Lung (tissue), 12 donors: ENCODE measurements around the gene EME1. TPM values are rescaled to one million over a fixed set of nuclear protein-coding genes. Genes with fewer than 3 reads are reported as not detected.

Experiments used
- ATAC-seq: fragments of 200-7000 bp; cut with Tn5 transposase; one replicate; pipeline ENCODE4 v1.9.1; 2020; ENCODE audit warnings: moderate number of reproducible peaks; ENCODE audit not compliant: insufficient read depth, low FRiP score
- DNase-seq, 3 donors: peaks; one replicate each; pipeline ENCODE4 v3.0.0-alpha.2; 2013 to 2017
- H3K27ac ChIP-seq, 2 donors: one replicate each; pipeline ENCODE4 v1.5.1; 2013; ENCODE audit warnings: mild to moderate bottlenecking in 2 of 2, moderate library complexity in 2 of 2, control low read depth in 1 of 2, inconsistent platforms in 1 of 2, low read depth in 1 of 2, low read length in 1 of 2
- H3K27me3 ChIP-seq, 3 donors: one replicate each; pipeline ENCODE4 v1.5.1; 2013; ENCODE audit warnings: low read length in 2 of 3; ENCODE audit not compliant: control insufficient read depth in 3 of 3, insufficient read depth in 3 of 3
- H3K36me3 ChIP-seq, 4 donors: one replicate each; pipeline ENCODE4 v1.5.1; 2013; ENCODE audit warnings: low read length in 4 of 4, mild to moderate bottlenecking in 1 of 4, moderate library complexity in 1 of 4; ENCODE audit not compliant: control insufficient read depth in 4 of 4, insufficient read depth in 4 of 4
- H3K4me1 ChIP-seq, 5 donors: one replicate each; pipeline ENCODE4 v1.5.1; 2013; ENCODE audit warnings: low read length in 5 of 5, mild to moderate bottlenecking in 2 of 5, moderate library complexity in 1 of 5; ENCODE audit not compliant: control insufficient read depth in 5 of 5, insufficient read depth in 5 of 5
- H3K4me3 ChIP-seq: one replicate; pipeline ENCODE4 v1.5.1; 2013; ENCODE audit warnings: mild to moderate bottlenecking, control low read depth, moderate library complexity
- H3K9ac ChIP-seq, 2 donors: one replicate each; pipeline ENCODE4 v1.5.1; 2013; ENCODE audit warnings: low read length in 2 of 2, control low read depth in 1 of 2; ENCODE audit not compliant: insufficient read depth in 1 of 2
- H3K9me3 ChIP-seq, 4 donors: one replicate each; pipeline ENCODE4 v1.5.1; 2013; ENCODE audit warnings: low read length in 3 of 4, mild to moderate bottlenecking in 1 of 4, moderate library complexity in 1 of 4; ENCODE audit not compliant: control insufficient read depth in 4 of 4, insufficient read depth in 3 of 4
- WGBS, 2 donors: extraction: QIAGEN DNeasy Blood & Tissue Kit; methylation state at CpG; one replicate each; pipeline ENCODE4 v1.1.7; 2013; 5-methylcytosine and 5-hydroxymethylcytosine counted together
- polyA plus RNA-seq, 2 donors: library from polyadenylated mRNA; stranded (reverse); fragments of 200-250 nt; gene quantifications; one replicate each; pipeline ENCODE4 v1.2.1, GENCODE V29; 2013
- total RNA-seq, 2 donors: library from RNA; depleted of rRNA in 1 of 2; stranded (reverse); fragments of >200 nt in 1 of 2; gene quantifications; one replicate each; pipeline ENCODE4 v1.2.1, GENCODE V29; 2014 to 2021
- TF ChIP-seq, protein P1 (sequence below): IDR thresholded peaks from 2 replicates; pipeline ENCODE4 v1.5.1; 2012; ENCODE audit warnings: mild to moderate bottlenecking; ENCODE audit errors: control extremely low read depth, extremely low read depth
- donor health status: control.
- donor health status: control.
- donor health status: Bipolar disorder and iron deficiency.
- donor health status: healthy.
- donor health status: DM: yes; HTN: yes; CAD: no.

EME1 gene
- total and polyA plus RNA-seq, 4 donors = 0.55 to 2.8 (median 1.8) TPM

- H3K4me1 ChIP-seq = peaks cover 0 to 10% (median 0%) of the 10 kb centered on the region in 5 donors
- 79 to 80% methylated on average over 2 of the region's 2 CpGs for WGBS, 2 donors
- TF ChIP-seq, protein P1, sequence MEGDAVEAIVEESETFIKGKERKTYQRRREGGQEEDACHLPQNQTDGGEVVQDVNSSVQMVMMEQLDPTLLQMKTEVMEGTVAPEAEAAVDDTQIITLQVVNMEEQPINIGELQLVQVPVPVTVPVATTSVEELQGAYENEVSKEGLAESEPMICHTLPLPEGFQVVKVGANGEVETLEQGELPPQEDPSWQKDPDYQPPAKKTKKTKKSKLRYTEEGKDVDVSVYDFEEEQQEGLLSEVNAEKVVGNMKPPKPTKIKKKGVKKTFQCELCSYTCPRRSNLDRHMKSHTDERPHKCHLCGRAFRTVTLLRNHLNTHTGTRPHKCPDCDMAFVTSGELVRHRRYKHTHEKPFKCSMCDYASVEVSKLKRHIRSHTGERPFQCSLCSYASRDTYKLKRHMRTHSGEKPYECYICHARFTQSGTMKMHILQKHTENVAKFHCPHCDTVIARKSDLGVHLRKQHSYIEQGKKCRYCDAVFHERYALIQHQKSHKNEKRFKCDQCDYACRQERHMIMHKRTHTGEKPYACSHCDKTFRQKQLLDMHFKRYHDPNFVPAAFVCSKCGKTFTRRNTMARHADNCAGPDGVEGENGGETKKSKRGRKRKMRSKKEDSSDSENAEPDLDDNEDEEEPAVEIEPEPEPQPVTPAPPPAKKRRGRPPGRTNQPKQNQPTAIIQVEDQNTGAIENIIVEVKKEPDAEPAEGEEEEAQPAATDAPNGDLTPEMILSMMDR = no peak
- DNase-seq = no peak
- H3K9ac ChIP-seq = no peak overlapping the region
- no peak for ATAC-seq
- H3K36me3 ChIP-seq = peaks cover 14 to 41% (median 25%) of the 10 kb centered on the region in 4 donors
- H3K4me3 ChIP-seq = no peak overlapping the region
- H3K9me3 ChIP-seq = no peaks in the 10 kb centered on the region
- H3K27ac ChIP-seq = no peak overlapping the region
- no peaks in the 10 kb centered on the region for H3K27me3 ChIP-seq
Observed at GRCh38 chr17:50365165-50365564, 7.9 kb upstream of the EME1 start.

DNA sequence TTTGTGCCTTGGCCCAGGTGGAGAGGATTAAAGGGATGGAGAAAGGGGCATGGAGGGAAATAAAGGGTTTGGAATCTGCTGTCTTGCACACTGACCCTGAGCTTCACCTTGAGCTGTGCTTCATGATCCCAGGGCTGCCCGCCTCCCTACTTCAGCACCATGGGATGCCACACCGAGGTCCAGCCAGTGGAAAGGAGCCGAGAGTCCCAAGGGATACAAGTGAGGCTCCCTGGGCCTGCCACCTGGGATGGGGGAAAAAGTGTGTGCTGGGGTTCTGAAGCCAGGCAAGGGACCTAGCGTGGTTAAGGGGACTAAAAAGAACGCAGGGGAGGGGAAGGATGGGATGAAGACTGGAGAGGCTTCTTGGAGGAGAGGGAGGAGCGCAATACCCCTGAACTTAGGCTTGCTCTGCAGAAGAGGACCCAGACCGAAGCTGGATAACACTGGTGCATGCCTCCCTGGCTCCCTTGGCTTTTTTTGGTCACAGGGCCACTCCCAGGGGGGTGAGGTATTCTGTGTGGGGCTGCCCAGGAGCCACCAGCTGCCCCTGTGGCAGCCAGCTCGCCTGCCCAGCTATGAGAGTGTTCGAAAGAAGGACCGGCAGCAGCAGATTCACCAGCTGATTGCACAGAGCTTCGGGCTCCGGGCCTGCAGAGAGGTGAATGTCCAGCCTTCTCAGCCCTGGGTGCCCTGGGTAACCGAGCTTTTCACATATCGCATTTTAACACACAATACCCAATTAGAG, 7.2 kb upstream of the EME1 start:
- Histone ChIP-seq H3K36me3 (peaks cover 19 to 43% (median 28%) of the 10 kb centered on the region in 4 donors), H3K27me3 (no peaks in the 10 kb centered on the region), H3K4me3 (no peak overlapping the region), H3K27ac (no peak overlapping the region), H3K9me3 (no peaks in the 10 kb centered on the region), H3K4me1 (peaks cover 0 to 10% (median 0%) of the 10 kb centered on the region in 5 donors), H3K9ac (no peak overlapping the region)
- ATAC-seq (no peak), DNase-seq (no peak)
- TF ChIP-seq, protein P1 = no peak
- WGBS, 2 donors = 90 to 96% methylated on average over 14 of the region's 14 CpGs

- no peaks in the 10 kb centered on the region for H3K9me3 ChIP-seq
- no peak overlapping the region for H3K9ac ChIP-seq
- H3K27ac ChIP-seq = no peak overlapping the region
- H3K4me1 ChIP-seq = peaks cover 1 to 17% (median 3%) of the 10 kb centered on the region in 5 donors
- TF ChIP-seq, protein P1 = no peak
- no peak for ATAC-seq
- H3K36me3 ChIP-seq = peaks cover 19 to 42% (median 31%) of the 10 kb centered on the region in 4 donors
- no peak for DNase-seq
- no peak overlapping the region for H3K4me3 ChIP-seq
- WGBS, 2 donors = 82 to 100% methylated on average over 1 of the region's 1 CpG
- H3K27me3 ChIP-seq = no peaks in the 10 kb centered on the region
Observed at GRCh38 chr17:50367401-50367800, 5.6 kb upstream of the EME1 start.

GRCh38 chr17:50370052-50370451, 3.0 kb upstream of the EME1 start:
- Histone ChIP-seq H3K36me3 (peaks cover 19 to 38% (median 30%) of the 10 kb centered on the region in 4 donors), H3K4me3 (no peak overlapping the region), H3K27me3 (no peaks in the 10 kb centered on the region), H3K9ac (no peak overlapping the region), H3K4me1 (peaks cover 0 to 12% (median 3%) of the 10 kb centered on the region in 5 donors), H3K9me3 (no peaks in the 10 kb centered on the region), H3K27ac (no peak overlapping the region)
- 94 to 97% methylated on average over 5 of the region's 5 CpGs for WGBS, 2 donors
- TF ChIP-seq, protein P1 = no peak
- ATAC-seq (no peak), DNase-seq (no peak)
